Measurements from ENCODE around the gene HES7. TPM values are rescaled to one million over a fixed set of nuclear protein-coding genes. Genes with fewer than 3 reads are reported as not detected.

The HES7 gene
- total and polyA plus RNA-seq, 3 donors from 2014 or later, result 0.25 to 0.31 TPM; not detected in 1

DNA sequence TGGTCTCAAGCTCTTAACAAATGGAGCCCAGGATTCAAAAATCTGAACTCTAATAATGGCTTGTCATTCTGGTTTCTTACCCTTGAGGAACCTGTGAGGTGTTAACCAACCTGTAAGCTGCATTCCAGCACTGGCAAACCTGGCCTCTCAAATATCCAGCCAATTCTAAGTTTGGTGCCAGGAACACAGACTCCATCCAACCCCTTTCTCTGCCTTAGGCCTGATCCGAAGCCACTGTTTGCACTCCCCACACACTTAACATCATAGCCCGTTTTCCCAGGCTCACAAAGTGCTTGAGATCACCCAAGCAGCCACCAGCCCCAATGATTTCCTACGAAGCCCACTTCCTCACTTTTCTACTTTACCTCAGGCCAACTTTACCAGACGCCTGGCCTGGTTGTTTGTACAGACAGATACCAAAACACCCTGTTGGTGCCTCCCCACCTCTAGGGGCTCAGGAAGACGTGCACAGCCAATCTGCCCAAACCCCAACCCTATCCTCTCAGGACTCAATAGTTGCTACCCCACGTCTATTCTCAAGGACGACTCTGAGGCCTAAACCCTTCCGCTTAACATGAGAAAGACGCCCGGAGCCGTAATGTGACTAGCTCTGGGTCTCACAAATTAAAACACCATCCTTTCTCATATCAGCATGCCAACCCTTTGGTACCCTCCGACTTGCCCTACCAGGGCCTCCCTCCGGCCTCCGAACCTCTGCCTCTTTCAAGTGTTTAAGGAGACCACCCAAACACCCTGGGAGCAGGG lies 31.5 kb upstream of the HES7 start:
- Histone ChIP-seq H3K4me1 (peaks cover 37% of the 10 kb centered on the region), H3K36me3 (ENCODE audit: low read depth, missing control alignments) (no peaks in the 10 kb centered on the region), H3K27ac (peak overlapping the region; percentile 99 to 100), H3K27me3 (no peaks in the 10 kb centered on the region), H3K4me3 (peak overlapping the region; percentile 95 to 99), H3K9me3 (no peaks in the 10 kb centered on the region)
- WGBS, 2 donors, result 4 to 6% methylated on average over 14 of the region's 14 CpGs
- intact Hi-C loops (cut with DNase I; ENCODE audit: low total_unique reads), result no loop called here
- TF ChIP-seq, protein P1, sequence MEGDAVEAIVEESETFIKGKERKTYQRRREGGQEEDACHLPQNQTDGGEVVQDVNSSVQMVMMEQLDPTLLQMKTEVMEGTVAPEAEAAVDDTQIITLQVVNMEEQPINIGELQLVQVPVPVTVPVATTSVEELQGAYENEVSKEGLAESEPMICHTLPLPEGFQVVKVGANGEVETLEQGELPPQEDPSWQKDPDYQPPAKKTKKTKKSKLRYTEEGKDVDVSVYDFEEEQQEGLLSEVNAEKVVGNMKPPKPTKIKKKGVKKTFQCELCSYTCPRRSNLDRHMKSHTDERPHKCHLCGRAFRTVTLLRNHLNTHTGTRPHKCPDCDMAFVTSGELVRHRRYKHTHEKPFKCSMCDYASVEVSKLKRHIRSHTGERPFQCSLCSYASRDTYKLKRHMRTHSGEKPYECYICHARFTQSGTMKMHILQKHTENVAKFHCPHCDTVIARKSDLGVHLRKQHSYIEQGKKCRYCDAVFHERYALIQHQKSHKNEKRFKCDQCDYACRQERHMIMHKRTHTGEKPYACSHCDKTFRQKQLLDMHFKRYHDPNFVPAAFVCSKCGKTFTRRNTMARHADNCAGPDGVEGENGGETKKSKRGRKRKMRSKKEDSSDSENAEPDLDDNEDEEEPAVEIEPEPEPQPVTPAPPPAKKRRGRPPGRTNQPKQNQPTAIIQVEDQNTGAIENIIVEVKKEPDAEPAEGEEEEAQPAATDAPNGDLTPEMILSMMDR (IDR thresholded peaks at IDR 0.05), result no peak
- TF ChIP-seq POLR2A (IDR thresholded peaks at IDR 0.05), result no peak
- DNase-seq, result no peak

GRCh38 chr17:8154608-8155155 lies 30.8 kb upstream of the HES7 start:
- Histone ChIP-seq H3K9me3 (no peaks in the 10 kb centered on the region), H3K27me3 (no peaks in the 10 kb centered on the region), H3K27ac (peak overlapping the region; percentile 99 to 100), H3K4me1 (peaks cover 44% of the 10 kb centered on the region), H3K36me3 (ENCODE audit: low read depth, missing control alignments) (no peaks in the 10 kb centered on the region), H3K4me3 (peak overlapping the region; percentile 95 to 99)
- no peak for DNase-seq
- intact Hi-C loops (cut with DNase I; ENCODE audit: low total_unique reads), result loop anchor here (5.0 kb wide), 1 partner anchor 312 kb away; no protein-coding TSS in a partner anchor
- TF ChIP-seq, protein P1 (IDR thresholded peaks at IDR 0.05), result no peak
- WGBS, 2 donors, result 4 to 8% methylated on average over 11 of the region's 11 CpGs

DNA sequence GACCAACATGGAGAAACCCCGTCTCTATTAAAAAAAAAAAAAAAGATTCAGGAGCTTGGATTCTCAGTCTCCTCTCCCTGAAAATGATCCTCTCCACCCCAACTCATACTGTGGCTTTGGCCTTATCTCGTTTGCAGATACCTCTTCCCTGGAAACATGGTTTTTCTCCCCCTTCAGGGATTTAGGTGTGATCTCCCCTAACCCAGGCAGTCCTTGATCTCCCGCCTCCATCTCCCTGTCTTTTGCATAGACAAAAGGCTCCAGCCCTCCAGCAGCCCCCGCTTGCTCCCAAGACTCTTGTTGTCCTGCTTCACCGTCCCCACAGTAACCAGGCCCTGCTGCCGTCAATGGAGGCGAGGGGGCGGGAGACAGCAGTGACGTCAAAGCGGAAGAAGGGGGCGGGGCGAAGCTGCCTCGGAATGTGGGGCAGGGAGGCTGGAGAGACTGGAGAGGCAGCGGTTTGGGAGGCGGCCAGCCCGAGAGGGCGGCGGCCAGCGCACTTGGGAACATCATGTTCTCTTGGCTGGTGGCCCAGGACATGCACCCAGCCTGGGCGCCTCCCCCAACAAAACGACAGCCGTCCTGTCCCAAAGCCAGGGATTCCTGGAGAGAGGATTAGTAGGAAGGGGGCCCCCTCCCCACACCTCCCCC lies 30.2 kb upstream of the HES7 start:
- peaks cover 42% of the 10 kb centered on the region for H3K4me1 ChIP-seq
- TF ChIP-seq, protein P1 (IDR thresholded peaks at IDR 0.05), result peak in 1 of 3 experiments; percentile 10
- peak; percentile 78 for TF ChIP-seq POLR2A (IDR thresholded peaks at IDR 0.05)
- peak; percentile 99 for DNase-seq
- H3K27me3 ChIP-seq, result no peaks in the 10 kb centered on the region
- 0 to 5% methylated on average over 16 to 22 of the region's 22 CpGs for WGBS, 2 donors
- peak overlapping the region; percentile 99 to 100 for H3K27ac ChIP-seq
- no peaks in the 10 kb centered on the region for H3K9me3 ChIP-seq
- intact Hi-C loops (cut with DNase I; ENCODE audit: low total_unique reads), result loop anchor here (5.0 kb wide), 1 partner anchor 312 kb away; no protein-coding TSS in a partner anchor
- H3K36me3 ChIP-seq (ENCODE audit: low read depth, missing control alignments), result no peaks in the 10 kb centered on the region
- H3K4me3 ChIP-seq, result peak overlapping the region; percentile 95 to 99

- intact Hi-C loops (cut with DNase I; ENCODE audit: low total_unique reads), result loop anchor here (5.0 kb wide), 1 partner anchor 311 kb away; no protein-coding TSS in a partner anchor
- peaks cover 41% of the 10 kb centered on the region for H3K4me1 ChIP-seq
- H3K27me3 ChIP-seq, result no peaks in the 10 kb centered on the region
- H3K27ac ChIP-seq, result peak overlapping the region; percentile 99 to 100
- WGBS, 2 donors, result 13 to 23% methylated on average over 13 of the region's 13 CpGs
- H3K9me3 ChIP-seq, result no peaks in the 10 kb centered on the region
- no peaks in the 10 kb centered on the region for H3K36me3 ChIP-seq (ENCODE audit: low read depth, missing control alignments)
- no peak for TF ChIP-seq POLR2A (IDR thresholded peaks at IDR 0.05)
- TF ChIP-seq, protein P1 (IDR thresholded peaks at IDR 0.05), result no peak
- peak; percentile 90 for DNase-seq
- peak overlapping the region; percentile 95 to 99 for H3K4me3 ChIP-seq
Measured at GRCh38 chr17:8153525-8153956, 29.6 kb upstream of the HES7 start.
